Body of pancreas (tissue), 4 donors: ENCODE data around the gene XRCC6.

Source experiments
- POLR2A ChIP-seq, 3 donors: fragments of 450-650 bp; IDR thresholded peaks; one replicate each; pipeline ENCODE4 v1.6.1; 2016; ENCODE audit warnings: antibody characterized with exemption in 3 of 3, mild to moderate bottlenecking in 2 of 3
- TF ChIP-seq, protein P1 (sequence below), 7 experiments: fragments of 450-650 bp in 4 of 7; fragments of 200-600 bp in 3 of 7; sonication (generic) in 3 of 7; IDR thresholded peaks; one replicate each; pipeline ENCODE4 v1.5.1; 2016 to 2019; ENCODE audit warnings: antibody characterized with exemption in 7 of 7

DNA sequence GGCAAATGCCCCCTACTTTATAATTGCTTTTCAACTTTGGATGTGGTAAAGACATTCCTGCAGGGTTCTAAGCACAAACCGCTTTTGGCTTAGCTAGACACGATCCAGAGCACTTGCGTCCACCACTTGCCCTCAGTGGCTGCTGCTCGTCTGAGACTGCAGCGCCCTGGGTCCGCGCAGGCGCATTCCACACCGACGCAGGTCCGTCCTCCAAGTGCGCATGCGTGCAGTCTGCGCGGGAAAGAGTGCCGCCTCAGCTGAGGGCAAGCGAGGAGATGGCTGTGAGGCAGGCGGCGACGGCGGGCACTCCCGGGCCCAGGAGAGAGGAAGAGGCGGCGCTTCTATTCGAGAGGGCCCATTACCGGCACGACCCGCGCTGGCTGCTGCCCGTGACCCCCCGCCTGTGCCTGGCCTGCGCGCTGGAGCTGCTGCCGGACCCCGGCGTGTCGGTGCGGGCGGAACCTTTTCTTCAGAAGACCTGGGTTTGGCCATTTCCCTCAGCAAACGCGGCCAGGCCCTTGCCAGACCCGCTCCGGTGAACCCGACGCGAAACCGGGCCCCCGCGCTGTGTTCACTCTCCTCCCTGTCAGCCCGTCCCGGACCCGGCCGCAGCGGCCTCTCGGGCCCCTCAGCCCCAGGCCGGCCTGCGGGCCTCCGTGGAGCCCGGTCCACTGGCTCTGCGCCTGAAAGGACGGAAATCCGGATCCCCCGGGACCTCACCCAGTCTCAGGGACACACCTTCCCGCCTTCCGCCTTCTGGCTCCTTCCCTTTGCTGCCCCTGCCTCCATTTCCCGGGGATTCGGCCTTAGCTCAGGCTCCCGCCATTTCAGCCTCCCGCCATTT lies 78.4 kb downstream of the XRCC6 start, which contains the start of gene MEI1:
- TF ChIP-seq, protein P1, sequence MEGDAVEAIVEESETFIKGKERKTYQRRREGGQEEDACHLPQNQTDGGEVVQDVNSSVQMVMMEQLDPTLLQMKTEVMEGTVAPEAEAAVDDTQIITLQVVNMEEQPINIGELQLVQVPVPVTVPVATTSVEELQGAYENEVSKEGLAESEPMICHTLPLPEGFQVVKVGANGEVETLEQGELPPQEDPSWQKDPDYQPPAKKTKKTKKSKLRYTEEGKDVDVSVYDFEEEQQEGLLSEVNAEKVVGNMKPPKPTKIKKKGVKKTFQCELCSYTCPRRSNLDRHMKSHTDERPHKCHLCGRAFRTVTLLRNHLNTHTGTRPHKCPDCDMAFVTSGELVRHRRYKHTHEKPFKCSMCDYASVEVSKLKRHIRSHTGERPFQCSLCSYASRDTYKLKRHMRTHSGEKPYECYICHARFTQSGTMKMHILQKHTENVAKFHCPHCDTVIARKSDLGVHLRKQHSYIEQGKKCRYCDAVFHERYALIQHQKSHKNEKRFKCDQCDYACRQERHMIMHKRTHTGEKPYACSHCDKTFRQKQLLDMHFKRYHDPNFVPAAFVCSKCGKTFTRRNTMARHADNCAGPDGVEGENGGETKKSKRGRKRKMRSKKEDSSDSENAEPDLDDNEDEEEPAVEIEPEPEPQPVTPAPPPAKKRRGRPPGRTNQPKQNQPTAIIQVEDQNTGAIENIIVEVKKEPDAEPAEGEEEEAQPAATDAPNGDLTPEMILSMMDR (IDR thresholded peaks at IDR 0.05) = no peak
- TF ChIP-seq POLR2A (IDR thresholded peaks at IDR 0.05) = no peak
